T-helper 2 cell treated with Interferon-gamma antibody and Interleukin-4, amounts not matched to agents 100 ng/mL and 5 ng/mL, for 36 hours (primary cell): ENCODE data around the gene GCNT4. TPM values are rescaled to one million over a fixed set of nuclear protein-coding genes. Genes with fewer than 3 reads are reported as not detected.

Experiments used
- intact Hi-C: fragments of 100-400 bp; cut with micrococcal nuclease; formaldehyde crosslinking; loops from one replicate; pipeline ENCODE4 v1.15.1; 2023
- total RNA-seq: library from RNA; stranded (reverse); gene quantifications from 2 replicates; pipeline ENCODE4 v1.2.3, GENCODE V29; 2022

Gene GCNT4
- total RNA-seq, 1 donor from 2014 or later = 0.27 TPM

DNA sequence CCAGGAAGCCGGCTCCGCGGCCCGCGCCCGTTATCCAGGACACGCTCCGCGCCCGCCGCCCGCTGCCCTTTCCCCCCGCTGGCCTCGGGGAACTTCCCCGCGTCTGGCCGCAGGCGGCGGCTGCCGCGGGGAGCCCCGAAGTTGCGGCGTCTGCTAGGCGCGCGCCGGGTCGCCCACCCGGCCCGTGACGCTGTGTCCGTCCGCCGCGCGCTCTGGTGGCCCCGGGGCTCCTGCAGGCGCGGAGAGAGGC lies 621 bp upstream of the GCNT4 start:
- intact Hi-C loops = loop anchor here (2.0 to 5.0 kb wide), 5 partner anchors 116 to 1350 kb away; partner anchors contain the start of genes FAM169A, GFM2, HMGCR and IQGAP2

DNA sequence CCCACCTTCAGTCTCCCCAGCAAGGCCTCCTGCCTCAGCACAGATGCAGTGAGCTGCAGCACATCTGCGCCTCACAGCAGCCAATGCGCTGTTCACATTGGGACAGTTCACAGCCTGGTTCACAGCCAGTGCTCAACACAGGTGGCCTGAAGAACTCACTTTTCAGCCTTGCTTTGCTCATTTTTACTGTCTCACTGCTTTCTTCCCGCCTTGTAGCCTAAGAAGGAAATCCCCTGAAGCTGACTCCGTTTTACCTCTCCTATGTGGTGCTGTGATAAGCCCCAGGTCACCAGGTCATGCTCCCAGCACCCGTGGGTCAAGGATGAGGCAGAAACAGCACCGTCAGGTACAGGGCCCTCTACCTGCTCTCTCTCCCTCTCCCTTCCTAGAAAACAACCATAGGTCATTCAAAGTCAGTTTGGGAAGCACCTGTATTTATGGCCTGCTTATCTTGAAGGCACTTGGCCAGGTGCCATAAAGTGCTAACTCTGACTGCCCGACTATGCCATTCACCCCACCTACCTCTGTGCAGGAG lies 1.1 kb downstream of the GCNT4 start:
- intact Hi-C loops = loop anchor here (2.0 to 5.0 kb wide), 4 partner anchors 114 to 284 kb away; partner anchors contain the start of genes ANKRD31, FAM169A, GFM2 and NSA2

DNA sequence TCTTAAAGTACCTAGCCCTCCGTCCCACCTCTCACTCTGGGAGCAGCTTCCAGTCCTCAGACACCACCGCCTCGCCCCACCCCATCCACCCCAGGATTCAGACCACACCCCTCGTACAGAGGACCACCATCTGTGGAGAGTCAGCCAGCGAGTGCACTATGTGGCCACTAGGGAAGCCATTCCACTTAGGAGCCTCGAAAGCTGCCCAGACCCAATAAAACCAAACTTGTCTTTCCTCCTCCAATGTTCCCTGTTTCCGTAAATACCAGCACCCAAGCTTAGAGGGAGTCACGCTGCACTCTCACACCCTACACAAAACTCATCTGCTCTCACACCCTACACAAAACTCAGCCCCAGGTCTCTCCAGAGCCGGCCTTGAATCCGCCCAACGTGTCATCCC lies 1.9 kb downstream of the GCNT4 start:
- intact Hi-C loops = loop anchor here (1.0 to 5.0 kb wide), 6 partner anchors 113 to 1206 kb away; partner anchors contain the start of genes ANKRD31, FAM169A, GFM2 and NSA2

DNA sequence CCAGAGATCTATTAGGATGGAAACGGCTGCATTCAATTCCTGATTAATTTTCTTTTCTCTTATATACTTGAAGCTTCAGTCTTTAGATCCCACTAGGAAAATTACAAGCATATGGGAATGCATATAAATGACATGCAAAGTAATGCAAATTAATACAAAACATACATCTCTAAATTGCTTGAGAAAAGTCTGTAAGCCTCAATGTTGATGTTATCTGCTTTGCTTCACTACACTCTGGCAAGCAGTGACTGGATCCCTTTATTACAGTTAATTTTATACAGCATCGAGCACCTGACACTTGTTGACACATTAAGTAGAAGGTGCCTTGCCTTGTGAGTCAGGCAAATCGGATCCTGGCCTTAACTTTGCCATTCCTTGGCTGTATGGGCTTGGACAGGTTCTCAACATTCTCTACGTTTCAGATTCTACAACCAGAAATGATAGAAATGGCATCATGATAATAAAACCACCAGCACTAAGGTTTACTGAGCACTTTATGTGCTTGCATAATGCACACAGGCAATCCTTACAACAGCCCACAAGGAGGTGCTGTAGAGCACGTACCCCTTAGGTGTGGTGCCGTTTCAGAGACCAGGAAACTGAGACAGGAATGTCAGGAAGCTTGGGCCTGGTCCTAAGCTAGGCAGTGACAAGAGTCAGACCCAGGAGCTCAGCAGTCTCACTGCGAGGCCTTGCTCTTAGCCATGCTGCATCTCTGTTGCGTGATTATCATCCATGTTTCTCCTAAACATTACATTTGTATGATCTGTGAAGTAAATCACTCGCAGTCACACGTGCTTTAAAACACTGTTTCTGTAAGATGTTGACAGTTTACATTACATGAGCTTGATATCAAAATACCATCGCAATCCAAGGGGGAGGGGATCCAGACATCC lies 2.7 kb downstream of the GCNT4 start:
- intact Hi-C loops = loop anchor here (1.0 to 5.0 kb wide), 7 partner anchors 112 to 1207 kb away; partner anchors contain the start of genes ANKRD31, FAM169A, GFM2 and NSA2

DNA sequence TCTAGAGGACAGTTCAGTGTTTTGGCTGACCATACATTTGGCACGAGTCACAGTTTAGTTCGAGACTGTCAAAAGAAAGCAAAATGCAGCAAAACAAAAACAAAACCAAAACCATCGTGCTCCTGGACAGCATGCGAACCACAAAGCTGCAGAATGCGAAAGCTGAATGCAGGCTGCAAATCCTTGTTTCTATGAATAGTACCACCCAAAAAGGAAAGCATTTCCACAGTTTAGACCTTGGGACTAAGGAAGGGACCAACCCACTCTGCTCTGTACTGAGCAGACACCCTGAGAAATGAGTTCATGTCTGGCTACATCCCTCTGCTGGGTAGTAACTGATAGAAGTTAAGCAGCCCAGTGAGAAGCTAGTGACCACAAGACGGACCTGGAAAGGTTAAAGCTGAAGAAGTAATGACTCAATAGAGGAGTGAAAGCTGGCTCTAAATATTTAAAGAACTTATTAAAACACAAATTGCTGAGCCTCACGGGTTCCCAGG lies 3.9 kb downstream of the GCNT4 start:
- intact Hi-C loops = loop anchor here (2.0 kb wide), 1 partner anchor 632 kb away; no protein-coding TSS in a partner anchor

DNA sequence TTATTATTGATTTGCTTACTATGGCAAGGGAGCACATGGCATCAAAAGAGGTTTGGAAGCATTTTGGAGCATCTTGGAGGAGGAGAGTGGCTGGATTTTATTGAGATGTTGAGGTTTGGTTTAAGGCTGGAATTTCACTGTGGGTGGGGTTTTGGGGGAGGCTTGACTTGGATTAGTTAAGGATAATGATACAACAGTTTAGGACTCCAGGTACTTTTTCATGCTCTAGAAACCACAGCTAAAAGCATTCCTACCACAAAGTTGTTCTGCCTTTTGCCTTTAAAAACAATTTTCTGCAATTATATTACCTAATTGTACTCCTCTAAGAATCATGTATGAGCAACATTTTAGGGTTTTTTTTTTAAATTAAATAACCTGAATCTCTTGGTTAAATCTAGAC lies 5.0 kb downstream of the GCNT4 start:
- intact Hi-C loops = no loop called here

DNA sequence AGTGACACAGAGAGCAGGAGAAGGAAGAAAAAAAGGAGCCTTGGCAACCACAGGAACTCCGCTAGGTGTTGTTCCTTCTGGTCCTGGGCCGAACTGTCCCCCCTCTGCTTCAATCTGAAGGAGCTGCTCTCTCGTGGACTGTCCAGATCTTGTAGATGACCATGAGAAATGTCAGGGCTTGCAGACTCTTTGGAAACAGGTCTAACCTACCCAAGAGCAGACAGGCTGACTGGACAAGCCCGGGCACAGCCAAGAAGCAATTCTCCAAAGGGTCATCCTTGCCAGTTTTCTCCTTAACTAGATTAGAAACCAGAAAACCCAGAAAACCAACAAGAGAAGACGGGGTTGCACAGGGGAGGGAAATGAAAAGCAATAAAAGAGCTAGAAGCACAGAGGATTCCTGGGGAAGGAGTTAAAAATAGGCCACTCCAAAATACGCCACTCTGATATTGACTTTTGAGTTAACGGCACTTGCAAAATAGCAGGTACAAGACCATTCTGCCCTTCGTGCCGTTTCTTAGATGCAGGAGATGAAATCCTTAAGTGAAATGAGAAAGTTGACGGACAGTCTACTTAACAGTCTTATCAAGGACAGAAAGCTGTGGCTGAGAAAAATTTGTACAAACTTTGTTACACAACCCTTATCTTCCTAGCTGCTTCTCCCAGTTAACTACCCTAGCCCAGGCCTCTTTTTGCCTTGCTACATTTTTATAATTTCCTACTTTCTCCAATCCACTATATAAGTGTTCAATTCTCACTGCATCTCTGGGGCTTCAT lies 5.8 kb downstream of the GCNT4 start:
- intact Hi-C loops = no loop called here

DNA sequence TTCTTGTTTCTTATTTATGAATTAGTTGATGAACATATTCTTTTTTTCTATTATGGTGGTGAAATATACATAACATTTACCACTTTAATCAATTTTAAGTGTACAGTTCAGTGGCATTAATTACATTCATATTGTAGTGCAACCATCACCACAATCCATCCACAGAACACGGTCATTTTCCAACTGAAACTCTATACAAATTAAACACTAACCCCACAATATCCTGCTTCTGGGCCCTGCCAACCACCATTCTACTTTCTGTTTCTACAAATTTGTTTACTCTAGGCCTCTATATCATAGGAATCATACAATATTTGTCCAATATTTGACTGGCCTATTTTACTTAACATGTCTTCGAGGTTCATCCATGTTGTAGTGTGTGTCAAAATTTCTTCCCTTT lies 7.3 kb downstream of the GCNT4 start:
- intact Hi-C loops = no loop called here

DNA sequence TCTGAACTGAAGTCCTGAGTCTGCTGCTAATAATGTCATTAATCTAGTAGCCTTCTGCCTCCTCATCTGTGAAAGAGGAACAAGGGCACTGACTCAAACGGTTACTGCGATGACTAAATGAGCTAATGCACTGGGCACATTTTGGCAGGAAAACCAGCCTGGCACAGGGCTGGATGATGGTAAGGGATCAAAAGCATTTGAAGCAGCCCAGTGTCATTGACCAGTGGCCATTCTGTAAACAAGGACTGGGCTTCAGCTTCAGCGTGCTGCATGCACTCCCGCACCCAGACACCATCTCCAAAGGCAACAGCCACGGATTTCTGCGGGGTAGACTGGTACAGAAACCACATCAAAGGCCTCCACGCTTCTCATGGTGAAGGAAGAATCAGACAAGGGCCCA lies 8.0 kb downstream of the GCNT4 start:
- intact Hi-C loops = no loop called here

DNA sequence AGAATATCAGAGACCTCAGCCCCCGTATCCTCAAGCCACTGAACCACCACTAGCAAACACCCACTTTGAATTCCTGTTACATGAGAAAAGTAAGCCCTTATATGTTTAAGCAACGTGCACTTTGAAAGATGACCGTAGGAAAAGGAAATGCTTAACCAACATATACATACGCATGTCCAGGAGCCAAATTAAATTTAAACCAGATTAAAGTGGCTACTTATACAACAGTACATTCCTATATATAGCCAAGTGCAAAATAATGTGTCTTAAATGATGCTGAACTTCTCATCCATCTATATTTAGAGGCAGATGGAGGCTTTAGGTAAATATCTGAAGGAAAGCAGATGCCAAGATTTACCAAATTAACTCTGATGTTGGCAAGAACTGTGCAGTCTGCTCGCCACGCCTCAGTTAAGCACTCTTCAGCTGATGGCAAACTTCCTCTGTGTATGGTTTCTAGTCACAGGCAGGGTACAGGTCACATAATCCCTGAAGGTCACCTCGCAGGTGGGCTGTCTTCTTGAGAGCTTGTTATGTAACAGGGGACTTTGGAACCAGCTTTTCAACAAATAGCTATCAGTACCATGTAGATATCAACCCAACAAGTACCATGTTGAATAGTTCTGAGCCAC lies 8.6 kb downstream of the GCNT4 start:
- intact Hi-C loops = no loop called here

DNA sequence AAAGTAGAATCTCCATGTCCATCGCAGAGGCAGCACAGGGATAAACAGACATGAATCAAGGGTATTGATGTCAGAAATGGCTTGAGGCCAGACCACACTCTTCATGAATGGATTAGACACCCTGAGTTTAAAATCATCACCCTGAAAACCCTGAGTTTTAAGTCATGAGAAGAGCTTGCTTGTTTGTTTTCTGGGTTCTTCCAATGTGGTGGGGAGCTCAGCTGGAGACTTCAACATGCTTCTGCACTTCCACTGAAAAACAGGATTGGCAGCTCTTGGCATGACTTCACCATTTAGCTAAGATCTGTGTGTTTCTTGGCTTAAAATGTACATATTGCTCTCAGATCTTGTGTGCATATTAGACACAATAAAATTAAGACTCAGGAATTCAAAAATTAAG lies 9.8 kb downstream of the GCNT4 start:
- intact Hi-C loops = no loop called here

DNA sequence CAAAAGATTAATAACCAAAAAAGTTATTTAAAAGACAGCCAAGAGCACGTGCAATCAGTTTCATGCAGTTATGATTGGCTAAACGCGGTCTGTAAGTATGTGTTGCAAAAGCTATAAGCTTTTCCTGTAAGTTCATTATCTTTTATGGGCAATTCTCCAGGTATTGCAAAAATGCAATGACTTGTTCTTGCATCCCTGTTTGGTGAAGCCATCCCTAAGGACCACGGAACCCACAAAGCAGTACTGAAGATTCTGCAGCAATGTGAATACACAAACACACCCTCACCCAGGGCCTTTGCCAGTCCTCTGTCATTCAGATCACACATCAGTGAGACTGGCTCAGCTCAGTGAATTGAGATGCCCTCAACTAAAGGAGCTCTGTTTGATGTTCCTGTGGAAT lies 11.4 kb downstream of the GCNT4 start:
- intact Hi-C loops = no loop called here

DNA sequence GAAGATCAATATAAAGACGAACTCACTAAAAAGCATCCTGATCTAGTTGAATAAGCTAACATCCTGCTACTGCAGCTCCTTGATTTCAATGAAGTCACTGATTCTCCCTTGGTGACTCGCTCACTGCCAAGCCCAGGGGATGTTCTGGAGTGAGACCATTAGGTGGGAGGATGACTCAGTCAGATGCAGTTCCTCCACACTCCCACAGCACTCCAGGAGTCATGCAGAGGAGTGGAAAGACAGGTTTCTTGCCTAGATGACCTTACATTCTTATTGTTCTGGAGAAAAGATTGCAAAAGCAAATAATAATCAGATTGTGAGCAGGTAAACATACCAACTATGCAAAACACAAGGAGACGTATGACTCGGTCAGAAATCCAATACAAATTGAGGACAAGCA lies 15.3 kb downstream of the GCNT4 start:
- intact Hi-C loops = no loop called here

DNA sequence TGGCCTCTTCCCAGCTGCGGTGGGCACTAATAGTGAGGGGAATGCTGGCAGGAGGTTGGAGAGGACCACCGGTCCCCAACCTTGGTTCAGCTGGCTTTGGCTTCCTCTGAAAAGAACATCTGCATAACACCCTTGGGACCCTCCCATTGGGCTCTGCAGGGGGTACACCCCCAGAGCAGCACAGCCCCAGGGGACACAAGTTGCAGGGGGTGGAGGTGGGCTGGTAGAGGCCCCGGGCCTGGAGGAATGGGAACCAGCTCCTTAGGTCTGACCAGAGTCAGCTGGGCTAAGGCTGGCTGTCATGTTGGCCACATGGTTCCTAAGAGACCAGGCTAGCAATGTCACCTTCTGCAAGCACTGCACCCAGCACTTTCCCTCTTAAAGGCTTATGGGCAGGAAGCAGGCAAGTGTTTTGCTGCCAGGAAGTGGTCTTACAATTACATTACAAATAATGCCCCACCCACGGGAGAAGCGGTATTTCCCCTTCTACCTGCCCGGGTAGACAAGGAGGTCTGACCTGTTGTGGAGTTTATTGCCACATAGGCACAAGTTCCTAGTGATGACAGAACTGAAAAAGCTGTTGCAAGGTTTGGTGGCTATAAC lies 18.1 kb downstream of the GCNT4 start:
- intact Hi-C loops = no loop called here

DNA sequence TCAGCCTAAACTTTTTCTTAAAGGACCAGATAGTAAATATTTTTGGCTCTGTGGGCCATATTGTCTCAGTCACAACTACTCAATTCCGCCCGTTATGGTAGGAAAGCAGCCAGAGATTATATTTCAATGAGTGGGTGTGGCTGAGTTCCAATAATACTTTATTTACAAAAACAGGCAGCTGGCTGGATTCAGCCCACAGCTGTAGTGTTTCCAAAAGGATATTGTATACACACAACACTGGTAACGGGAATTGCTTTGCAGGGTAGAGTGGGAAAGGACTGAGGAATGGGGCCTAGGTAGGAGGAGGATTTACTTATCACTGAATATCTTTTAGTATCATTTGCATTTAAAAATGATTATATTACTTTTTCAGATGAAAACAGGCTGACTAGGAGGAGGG lies 21.0 kb downstream of the GCNT4 start:
- intact Hi-C loops = no loop called here

DNA sequence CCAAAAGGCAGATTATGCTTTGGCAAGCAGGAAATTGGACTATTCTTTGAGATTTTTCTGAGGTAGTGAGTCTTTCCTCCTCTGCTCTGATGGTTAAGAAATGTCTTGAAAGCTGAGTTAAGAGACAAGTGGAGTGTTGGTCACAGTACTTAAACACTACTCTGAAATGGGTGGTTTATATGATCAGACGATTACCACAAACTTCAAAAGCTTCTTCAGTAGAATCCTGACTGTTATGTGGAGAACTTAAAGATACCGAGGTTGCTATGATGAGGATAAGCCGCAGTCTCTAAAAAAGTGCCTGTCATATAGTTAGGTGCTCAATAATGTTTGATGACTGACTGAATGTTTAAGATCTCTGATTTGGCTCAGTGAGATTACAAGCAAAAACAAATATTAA lies 24.3 kb downstream of the GCNT4 start:
- intact Hi-C loops = no loop called here

DNA sequence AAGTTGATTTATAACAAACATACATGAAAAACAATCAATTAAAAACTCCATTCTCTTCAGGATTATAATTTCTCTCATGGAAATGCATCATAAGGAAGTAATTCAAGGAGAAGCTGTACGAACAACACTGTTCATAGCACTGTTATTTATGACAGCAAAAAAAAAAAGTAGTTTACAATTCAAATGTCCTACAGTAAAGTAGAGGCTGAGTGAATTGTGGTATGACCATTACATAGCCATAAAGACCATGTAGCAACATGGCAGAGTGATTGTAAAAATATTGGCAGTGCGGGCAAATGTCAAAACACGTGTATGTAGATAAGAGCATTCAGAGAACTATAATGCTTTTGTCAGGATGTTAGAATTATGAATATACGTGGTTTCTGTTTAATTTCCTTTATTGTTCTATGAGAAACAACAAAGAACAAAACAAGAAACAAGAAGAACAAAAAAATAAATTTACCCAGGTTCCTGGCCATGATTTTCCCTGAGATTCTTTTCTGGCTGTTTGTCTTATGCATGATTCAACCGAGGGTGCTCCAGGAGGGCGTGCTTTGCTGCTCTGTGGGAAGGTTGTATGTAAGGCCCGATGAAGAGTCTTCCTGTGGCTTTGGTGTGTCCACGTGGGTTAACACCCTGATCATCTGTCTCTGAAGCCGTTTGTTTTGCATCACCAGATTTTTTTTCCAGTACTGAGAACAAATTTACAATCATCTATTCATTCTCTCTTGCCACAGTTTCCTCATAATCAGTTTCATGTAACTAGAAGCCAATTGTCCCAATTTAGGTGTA lies 28.8 kb downstream of the GCNT4 start:
- intact Hi-C loops = no loop called here

DNA sequence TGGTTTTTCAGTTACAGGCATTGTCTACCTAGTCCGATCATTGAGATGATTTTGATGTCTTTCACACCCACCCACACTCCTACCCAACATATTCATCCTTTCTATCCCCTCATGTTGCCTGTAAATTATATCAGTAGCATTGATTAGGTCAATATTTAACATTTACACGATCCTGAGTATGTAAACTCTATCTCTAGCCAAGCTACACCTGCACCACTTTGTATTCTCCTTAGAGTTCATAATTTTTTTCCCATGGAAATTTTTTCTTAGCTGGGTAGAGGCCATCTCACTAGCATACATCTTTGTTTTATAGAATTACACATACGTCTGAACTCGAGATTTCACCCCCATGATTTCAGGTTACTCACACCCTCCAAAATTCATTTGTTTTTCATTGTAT lies 30.6 kb downstream of the GCNT4 start:
- intact Hi-C loops = no loop called here

DNA sequence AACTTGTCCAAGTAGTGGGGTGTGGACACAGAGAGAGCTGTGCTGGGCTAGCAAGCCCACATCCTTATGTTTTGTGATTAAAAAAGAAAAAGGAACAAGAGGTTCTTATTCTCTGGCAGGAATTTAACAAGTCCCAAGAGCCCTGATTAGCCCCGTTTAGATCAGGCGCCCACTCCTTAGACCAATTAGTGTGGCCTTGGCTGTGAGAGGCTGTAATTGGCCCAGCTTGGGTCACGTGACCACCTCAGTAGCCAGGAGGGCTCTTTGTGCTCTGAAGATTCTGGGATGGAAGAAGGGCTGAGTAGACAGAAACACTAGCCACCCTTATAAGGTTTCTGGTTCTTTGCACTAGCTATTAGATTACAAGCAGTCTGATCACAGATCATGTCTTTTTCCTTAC lies 31.1 kb downstream of the GCNT4 start:
- intact Hi-C loops = no loop called here

DNA sequence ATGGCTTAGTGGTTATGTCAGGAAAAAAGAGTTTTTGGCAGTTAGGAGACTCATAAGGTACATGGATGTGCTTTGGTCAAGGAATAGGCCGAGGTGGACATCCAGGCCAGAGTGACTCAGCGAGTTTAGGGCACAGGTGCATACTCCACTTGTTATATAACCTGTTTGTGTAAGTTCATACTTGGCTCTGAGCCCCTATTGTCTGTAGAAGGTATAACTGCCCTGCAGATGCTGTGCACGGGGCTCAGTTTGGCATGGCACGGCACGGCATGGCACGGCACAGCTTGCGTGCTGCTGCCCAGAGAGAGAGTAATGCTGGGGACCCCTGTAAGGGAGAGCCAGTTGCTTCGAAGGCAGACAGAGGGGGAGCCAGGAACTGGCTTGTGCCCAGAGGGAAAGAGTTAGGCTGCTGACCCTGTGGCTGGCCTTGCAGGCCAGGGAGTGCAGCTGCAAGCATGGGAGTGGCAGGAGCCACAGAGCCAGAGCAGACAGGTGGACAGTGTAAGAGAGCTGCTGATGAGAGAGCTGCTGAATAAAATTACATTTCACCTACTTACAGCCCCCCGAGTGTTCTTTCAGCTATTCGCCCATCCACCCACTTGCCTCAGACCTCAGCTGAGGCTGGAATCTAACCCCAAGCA lies 32.2 kb downstream of the GCNT4 start:
- intact Hi-C loops = no loop called here
